OCI-LY7 (cell line): ENCODE results near the gene GRID1.

Experiments
- EZH2phosphoT487 ChIP-seq: fragments of 200-600 bp; sonication (generic); IDR thresholded peaks from 2 replicates; pipeline ENCODE4 v1.6.1; 2018; ENCODE audit warnings: low read depth, borderline replicate concordance, mild to moderate bottlenecking, mixed run types, antibody characterized with exemption, low read length, moderate library complexity, mixed read lengths
- TF ChIP-seq, protein P1 (sequence below): fragments of 200-600 bp; sonication (generic); conservative IDR thresholded peaks from 2 replicates; pipeline ENCODE4 v1.5.1; 2014; ENCODE audit warnings: mild to moderate bottlenecking, antibody characterized with exemption, low read length, moderate library complexity, mixed read lengths

GRCh38 chr10:85916994-85917573 is 449.5 kb downstream of the GRID1 start:
- TF ChIP-seq, protein P1, sequence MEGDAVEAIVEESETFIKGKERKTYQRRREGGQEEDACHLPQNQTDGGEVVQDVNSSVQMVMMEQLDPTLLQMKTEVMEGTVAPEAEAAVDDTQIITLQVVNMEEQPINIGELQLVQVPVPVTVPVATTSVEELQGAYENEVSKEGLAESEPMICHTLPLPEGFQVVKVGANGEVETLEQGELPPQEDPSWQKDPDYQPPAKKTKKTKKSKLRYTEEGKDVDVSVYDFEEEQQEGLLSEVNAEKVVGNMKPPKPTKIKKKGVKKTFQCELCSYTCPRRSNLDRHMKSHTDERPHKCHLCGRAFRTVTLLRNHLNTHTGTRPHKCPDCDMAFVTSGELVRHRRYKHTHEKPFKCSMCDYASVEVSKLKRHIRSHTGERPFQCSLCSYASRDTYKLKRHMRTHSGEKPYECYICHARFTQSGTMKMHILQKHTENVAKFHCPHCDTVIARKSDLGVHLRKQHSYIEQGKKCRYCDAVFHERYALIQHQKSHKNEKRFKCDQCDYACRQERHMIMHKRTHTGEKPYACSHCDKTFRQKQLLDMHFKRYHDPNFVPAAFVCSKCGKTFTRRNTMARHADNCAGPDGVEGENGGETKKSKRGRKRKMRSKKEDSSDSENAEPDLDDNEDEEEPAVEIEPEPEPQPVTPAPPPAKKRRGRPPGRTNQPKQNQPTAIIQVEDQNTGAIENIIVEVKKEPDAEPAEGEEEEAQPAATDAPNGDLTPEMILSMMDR = no peak
- no peak for TF ChIP-seq EZH2phosphoT487
